GM21360 (cell line): ENCODE data around the gene AGPS.

Experiments used
- ATAC-seq: cut with Tn5 transposase; IDR thresholded peaks from one replicate; pipeline ENCODE4 v1.9.1; 2021; ENCODE audit warnings: mild to moderate bottlenecking, moderate library complexity; ENCODE audit not compliant: unreplicated experiment

Gene AGPS

GRCh38 chr2:177582000-177582399 is 189.4 kb downstream of the AGPS start:
- no peak for ATAC-seq

- no peak for ATAC-seq
These were observed 191.6 kb downstream of the AGPS start for GRCh38 chr2:177584030-177584692.

GRCh38 chr2:177585234-177585863 is 192.8 kb downstream of the AGPS start:
- ATAC-seq = no peak

- ATAC-seq = no peak
These were observed 193.6 kb downstream of the AGPS start for GRCh38 chr2:177586154-177586553.

- no peak for ATAC-seq
These were observed 194.8 kb downstream of the AGPS start for GRCh38 chr2:177587371-177587770.

GRCh38 chr2:177588671-177589070 is 196.1 kb downstream of the AGPS start:
- no peak for ATAC-seq

GRCh38 chr2:177589186-177589585 is 196.6 kb downstream of the AGPS start:
- no peak for ATAC-seq

GRCh38 chr2:177592397-177592796 is 199.8 kb downstream of the AGPS start:
- ATAC-seq = no peak

- no peak for ATAC-seq
These were observed 200.4 kb downstream of the AGPS start for GRCh38 chr2:177592945-177593344.

GRCh38 chr2:177593402-177593801 is 200.8 kb downstream of the AGPS start:
- no peak for ATAC-seq
